GM19239 (cell line): ENCODE measurements around the gene ZNF532.

Experiments
- DNase-seq: peaks from one replicate; pipeline ENCODE4 v3.0.0; 2011; ENCODE audit warnings: low spot score; ENCODE audit not compliant: insufficient read length
- FAIRE-seq: peaks from 2 replicates; lab custom pipeline; 2011; peaks lifted over from hg19 to GRCh38; lab: Jason Lieb, UNC

Gene ZNF532

GRCh38 chr18:58867281-58867961 is 2.7 kb downstream of the ZNF532 start:
- no peak for FAIRE-seq
- DNase-seq = no peak

GRCh38 chr18:58868440-58868839 is 3.8 kb downstream of the ZNF532 start:
- no peak for FAIRE-seq
- DNase-seq = no peak

GRCh38 chr18:58870130-58870529 is 5.5 kb downstream of the ZNF532 start:
- FAIRE-seq = no peak
- no peak for DNase-seq

DNA sequence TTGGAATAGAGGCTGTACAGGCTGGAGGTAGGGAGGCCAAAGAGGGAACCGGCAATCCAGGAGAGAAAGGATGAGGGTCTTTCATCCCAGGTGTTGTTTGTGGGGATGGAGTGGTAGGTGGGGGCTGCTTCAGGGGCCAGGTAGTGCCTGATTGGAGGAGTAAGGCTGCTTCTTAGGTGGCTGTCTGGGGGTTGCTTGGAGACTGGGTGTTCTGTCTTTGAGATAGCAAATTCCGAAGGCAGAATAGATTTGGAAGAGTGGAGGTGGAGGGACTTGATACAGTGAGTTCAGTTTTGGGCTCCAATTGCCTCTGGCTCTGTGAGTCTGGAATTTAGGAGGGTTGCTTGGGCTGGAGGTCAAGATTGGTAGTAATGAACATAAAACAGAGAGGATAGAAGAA is 5.9 kb downstream of the ZNF532 start:
- DNase-seq (no peak), FAIRE-seq (no peak)

DNA sequence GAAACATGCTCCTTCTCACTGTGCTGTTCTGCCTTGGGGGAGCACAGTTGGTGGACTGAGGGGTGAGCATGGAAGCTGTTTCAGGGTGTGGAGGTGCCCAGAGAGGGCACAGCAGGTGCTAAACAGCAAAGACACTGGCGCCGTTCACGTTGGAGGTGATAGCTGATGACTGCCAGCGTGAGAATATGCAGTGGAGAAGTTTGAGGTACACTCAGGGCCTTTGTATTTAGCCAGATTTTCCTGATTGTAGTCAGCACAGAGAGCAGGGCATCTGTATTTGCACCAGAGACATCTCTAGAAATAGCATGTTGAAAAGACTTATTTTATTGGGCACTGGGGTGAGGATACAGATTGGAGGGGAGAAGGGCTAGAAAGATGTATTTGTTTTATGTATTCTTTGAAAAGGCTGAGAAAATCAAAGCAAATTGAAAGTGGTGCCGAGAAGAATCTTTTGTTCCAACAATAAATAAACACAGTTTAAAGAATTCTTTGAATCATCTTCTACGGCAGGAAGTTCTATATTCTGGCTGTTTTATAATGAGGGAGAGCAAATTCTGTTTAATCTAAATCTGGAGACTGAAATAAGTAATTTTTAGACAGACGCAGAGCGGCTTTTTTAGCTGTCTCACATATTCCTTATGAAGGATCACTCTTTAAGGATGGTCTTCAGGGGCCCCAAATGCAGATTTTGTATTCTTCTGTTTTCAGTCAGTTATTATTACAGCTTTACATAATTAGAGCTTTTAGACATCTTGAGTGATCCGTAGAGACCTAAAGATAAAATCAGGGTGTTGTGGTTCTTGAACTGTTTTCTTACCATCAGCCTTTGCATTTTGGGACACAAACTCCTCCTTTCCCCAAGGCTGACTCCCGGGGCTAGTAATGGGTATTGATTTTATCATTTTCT is 7.1 kb downstream of the ZNF532 start:
- DNase-seq (no peak), FAIRE-seq (no peak)

GRCh38 chr18:58878640-58879039 is 14.0 kb downstream of the ZNF532 start:
- FAIRE-seq (no peak), DNase-seq (no peak)

GRCh38 chr18:58881477-58881876 is 16.8 kb downstream of the ZNF532 start:
- no peak for FAIRE-seq
- DNase-seq = no peak

DNA sequence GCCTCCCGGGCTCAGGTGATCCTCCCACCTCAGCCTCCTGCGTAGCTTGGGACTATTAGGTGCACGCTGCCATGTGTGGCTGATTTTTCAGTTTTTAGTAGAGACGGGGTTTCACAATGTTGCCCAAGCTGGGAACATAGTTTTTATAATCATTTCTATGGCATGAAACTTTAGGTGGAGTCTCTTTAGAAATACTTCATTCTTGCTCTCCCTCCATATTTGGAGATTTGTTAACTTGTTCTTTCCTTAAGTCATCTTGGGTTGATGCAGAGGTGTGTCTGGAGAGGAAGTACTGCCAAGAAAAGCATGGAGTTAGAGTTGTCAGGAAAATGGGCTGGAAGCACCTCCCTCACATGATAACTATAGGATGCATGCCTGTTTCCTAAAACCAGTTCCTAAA is 17.4 kb downstream of the ZNF532 start:
- DNase-seq = no peak
- FAIRE-seq = no peak

GRCh38 chr18:58882686-58883085 is 18.0 kb downstream of the ZNF532 start:
- FAIRE-seq = no peak

GRCh38 chr18:58884680-58885079 is 20.0 kb downstream of the ZNF532 start:
- DNase-seq (no peak), FAIRE-seq (no peak)

More at GRCh38 chr18:58882686-58883085, 18.0 kb downstream of the ZNF532 start:
- DNase-seq = no peak

- DNase-seq = no peak
- FAIRE-seq = no peak
Measured at GRCh38 chr18:58886431-58886830, 21.8 kb downstream of the ZNF532 start.

- DNase-seq (no peak), FAIRE-seq (peak; percentile 59)
Measured at GRCh38 chr18:58886864-58887612, 22.4 kb downstream of the ZNF532 start.

GRCh38 chr18:58887613-58887963 is 22.9 kb downstream of the ZNF532 start:
- peak; percentile 98 for FAIRE-seq
- no peak for DNase-seq

DNA sequence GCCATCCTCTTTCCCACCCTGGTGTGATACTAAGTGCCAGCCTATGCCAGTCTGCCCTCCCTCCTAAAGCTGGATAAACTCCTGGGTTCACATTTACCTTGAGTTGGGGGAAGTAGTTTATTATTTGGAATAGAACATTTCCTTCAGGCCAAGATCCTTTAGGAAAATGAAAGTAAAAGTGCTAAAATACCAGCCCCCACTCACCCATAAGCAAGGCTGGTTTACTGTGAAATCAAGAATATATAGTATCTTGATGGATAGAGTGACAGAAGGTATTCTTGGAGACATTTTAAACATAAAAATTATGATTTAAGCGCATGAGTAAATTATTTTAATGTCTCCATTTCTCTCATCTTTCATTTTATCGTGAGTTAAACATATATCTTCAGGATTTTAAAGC is 27.1 kb downstream of the ZNF532 start:
- FAIRE-seq = no peak
- DNase-seq = no peak

DNA sequence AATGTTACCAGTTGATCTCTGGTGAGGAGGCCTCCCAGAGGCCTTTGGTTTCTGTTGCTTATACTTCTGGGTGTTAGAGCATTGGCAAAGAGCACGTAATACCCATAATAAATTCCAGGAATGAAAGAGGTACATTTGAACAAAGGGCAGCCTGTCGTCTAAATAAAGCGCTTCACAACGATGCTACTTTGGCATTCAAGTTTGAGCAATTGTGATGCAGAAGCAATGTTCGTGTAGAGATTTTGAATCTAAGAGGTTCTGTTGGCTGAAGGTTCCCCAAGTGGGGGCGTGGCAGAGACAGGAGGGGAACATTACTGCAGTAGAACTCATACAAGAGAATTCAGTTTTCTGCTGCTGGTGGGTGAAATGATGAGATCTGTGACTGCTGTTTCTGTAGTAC is 27.8 kb downstream of the ZNF532 start:
- DNase-seq = no peak
- no peak for FAIRE-seq

DNA sequence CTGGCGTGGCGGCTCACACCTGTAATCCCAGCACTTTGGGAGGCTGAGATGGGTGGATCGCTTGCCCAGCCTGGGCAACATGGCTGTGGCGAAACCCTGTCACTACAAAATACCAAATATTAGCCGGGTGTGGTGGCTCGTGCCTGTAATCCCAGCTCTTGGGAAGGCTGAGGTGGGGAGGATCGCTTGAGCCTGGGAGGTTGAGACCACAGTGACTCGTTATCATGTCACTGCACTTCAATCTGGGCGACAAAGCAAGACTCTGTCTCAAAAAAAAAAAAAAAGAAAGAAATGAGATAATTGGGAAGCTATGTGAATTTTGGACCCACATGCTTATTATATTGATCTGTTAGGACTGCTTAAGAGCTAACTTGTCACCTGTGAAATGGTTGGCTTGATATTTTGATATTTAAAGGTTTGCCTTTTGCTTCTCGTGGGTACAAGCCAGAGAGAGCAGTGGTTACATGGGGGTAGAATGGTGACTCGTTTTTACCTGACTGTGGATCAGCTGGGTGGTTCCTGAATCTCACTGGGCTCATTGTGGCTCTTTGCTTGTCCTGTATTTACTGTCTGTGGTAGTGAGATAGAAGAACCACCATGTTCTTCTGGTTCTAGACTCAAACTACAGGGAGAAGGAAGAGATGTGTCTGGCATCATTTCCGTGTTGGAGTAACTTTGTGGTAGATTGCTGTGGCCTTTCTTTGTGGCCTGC is 28.9 kb downstream of the ZNF532 start:
- FAIRE-seq (no peak), DNase-seq (no peak)

- no peak for DNase-seq
- no peak for FAIRE-seq
Measured at GRCh38 chr18:58894930-58895329, 30.3 kb downstream of the ZNF532 start.

GRCh38 chr18:58895385-58895784 is 30.7 kb downstream of the ZNF532 start:
- DNase-seq (no peak), FAIRE-seq (no peak)

DNA sequence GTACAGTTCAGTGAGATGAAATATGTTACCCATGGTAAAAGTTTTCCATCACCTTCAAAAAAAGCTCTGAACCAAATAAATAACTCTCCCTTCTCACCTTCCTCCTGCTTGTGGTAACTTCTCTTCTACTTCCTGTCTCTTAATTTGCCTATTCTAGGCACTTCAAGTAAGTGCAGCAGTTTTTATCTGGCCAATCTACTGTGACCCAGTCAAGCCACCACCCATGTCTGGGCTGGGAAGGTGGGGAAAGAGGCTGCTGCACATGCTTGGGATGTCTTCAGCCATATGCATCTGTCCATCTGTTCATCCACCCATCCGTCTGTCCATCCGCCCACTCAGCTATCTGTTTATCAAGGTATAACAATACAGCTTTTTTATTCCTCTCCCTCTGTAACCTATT is 31.6 kb downstream of the ZNF532 start:
- peak; percentile 40 for DNase-seq
- FAIRE-seq = peak; percentile 90
